Measurements from ENCODE around the gene TRUB2. TPM values are rescaled to one million over a fixed set of nuclear protein-coding genes. Genes with fewer than 3 reads are reported as not detected.

The TRUB2 gene
- total and polyA plus RNA-seq, 5 experiments from 2014 or later: 20.7 to 30.0 (median 25.4) TPM

GRCh38 chr9:128360826-128361225 lies 38.6 kb upstream of the TRUB2 start:
- peaks cover 2 to 22% (median 16%) of the 10 kb centered on the region in 4 donors for H3K4me1 Mint-ChIP-seq
- no peak overlapping the region for H3K4me3 Mint-ChIP-seq

GRCh38 chr9:128358861-128359260 lies 36.6 kb upstream of the TRUB2 start:
- ATAC-seq (no peak), DNase-seq (no peak)
- Mint-ChIP-seq H3K27ac (peak overlapping the region in 3 of 10 donors; percentile 40 to 74 (median 66)), H3K27me3 (no peaks in the 10 kb centered on the region), H3K4me1 (peaks cover 0 to 13% (median 12%) of the 10 kb centered on the region in 4 donors), H3K9me3 (no peaks in the 10 kb centered on the region), H3K36me3 (peaks cover 0 to 12% (median 0%) of the 10 kb centered on the region in 3 donors), H3K4me3 (no peak overlapping the region)
- POLR2A ChIA-PET: no interaction called here

More at GRCh38 chr9:128360826-128361225, 38.6 kb upstream of the TRUB2 start:
- POLR2A ChIA-PET: interaction anchor here (0.6 kb wide), 1 partner anchor 57 kb away, joined by 3 read pairs; no protein-coding TSS in a partner anchor
- H3K27ac Mint-ChIP-seq: peak overlapping the region in 2 of 10 donors; percentile 64 to 67
- ATAC-seq (no peak), DNase-seq (no peak)
- H3K36me3 Mint-ChIP-seq: peaks cover 0 to 5% (median 0%) of the 10 kb centered on the region in 3 donors
- H3K9me3 Mint-ChIP-seq: no peaks in the 10 kb centered on the region
- peaks cover 0 to 3% (median 0%) of the 10 kb centered on the region in 5 donors for H3K27me3 Mint-ChIP-seq

DNA sequence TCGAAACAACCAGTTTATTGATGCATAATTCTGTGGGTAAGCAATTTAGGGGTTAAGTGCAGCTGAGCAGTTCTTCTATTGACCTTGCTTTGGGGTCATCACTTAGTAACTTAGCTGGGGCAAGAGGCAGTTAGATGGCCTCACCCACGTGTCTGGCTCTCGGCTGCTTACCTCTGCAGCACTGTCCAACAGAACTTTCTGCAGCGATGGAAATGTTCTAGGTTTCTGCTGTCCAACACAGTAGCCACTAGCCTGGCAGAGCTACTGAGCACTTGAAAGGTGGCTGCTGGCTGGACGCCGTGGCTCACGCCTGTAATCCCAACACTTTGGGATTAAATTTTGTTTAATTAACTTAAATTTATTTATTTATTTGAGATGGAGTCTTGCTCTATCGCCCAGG lies 35.8 kb upstream of the TRUB2 start:
- Mint-ChIP-seq H3K27ac (peak overlapping the region in 1 of 10 donors; percentile 68), H3K4me1 (peaks cover 0 to 13% (median 12%) of the 10 kb centered on the region in 4 donors), H3K9me3 (no peaks in the 10 kb centered on the region), H3K27me3 (no peaks in the 10 kb centered on the region), H3K4me3 (no peak overlapping the region), H3K36me3 (peaks cover 0 to 15% (median 0%) of the 10 kb centered on the region in 3 donors)
- no peak for ATAC-seq
- POLR2A ChIA-PET: no interaction called here
- no peak for DNase-seq

DNA sequence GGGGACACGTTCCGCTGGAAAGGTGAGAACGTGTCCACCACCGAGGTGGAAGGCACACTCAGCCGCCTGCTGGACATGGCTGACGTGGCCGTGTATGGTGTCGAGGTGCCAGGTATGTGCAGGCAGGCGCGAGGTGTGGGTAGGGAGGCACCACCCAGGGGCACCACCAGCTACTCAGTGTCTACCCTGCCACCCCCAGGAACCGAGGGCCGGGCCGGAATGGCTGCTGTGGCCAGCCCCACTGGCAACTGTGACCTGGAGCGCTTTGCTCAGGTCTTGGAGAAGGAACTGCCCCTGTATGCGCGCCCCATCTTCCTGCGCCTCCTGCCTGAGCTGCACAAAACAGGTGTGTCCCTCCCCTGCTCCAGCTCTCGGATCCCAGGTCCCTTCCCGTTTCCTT lies 33.2 kb upstream of the TRUB2 start:
- Mint-ChIP-seq H3K27ac (peak overlapping the region in 1 of 10 donors; percentile 62), H3K36me3 (peaks cover 0 to 32% (median 0%) of the 10 kb centered on the region in 3 donors), H3K4me1 (peaks cover 0 to 2% (median 0%) of the 10 kb centered on the region in 4 donors), H3K9me3 (no peaks in the 10 kb centered on the region), H3K4me3 (no peak overlapping the region), H3K27me3 (no peaks in the 10 kb centered on the region)
- ATAC-seq (no peak), DNase-seq (no peak)
- POLR2A ChIA-PET: no interaction called here

GRCh38 chr9:128349772-128350171 lies 27.5 kb upstream of the TRUB2 start:
- Mint-ChIP-seq H3K9me3 (no peaks in the 10 kb centered on the region), H3K27me3 (no peaks in the 10 kb centered on the region), H3K4me3 (no peak overlapping the region), H3K27ac (no peak overlapping the region), H3K4me1 (peaks cover 0 to 2% (median 0%) of the 10 kb centered on the region in 4 donors), H3K36me3 (peaks cover 0 to 55% (median 0%) of the 10 kb centered on the region in 3 donors)
- POLR2A ChIA-PET: interaction anchor here (0.8 kb wide), 1 partner anchor 14 kb away, joined by 3 read pairs; no protein-coding TSS in a partner anchor
- DNase-seq: no peak
- ATAC-seq: no peak

DNA sequence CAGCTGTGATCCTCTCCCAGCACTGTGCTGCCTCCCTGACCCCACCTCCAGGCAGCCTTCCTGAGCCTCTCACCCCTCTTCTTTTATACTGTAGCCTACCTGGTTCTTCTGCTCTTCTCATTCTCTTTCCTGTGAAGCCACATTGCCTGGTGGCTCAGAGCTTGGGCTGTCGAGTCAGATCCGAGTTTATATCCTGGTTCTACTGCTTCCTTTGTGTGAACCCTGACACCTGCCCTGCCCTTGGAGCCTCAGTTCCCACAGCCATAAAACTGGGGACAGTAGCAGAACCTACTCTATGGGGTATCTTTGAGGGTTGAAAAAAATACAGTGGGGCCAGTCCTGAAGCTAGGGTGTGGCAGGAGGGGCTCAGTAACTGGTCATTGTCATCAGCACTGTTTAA lies 26.9 kb upstream of the TRUB2 start:
- Mint-ChIP-seq H3K4me3 (peak overlapping the region in 1 of 10 donors; percentile 50), H3K27me3 (no peaks in the 10 kb centered on the region), H3K27ac (peak overlapping the region in 2 of 10 donors; percentile 34 to 62), H3K9me3 (no peaks in the 10 kb centered on the region), H3K36me3 (peaks cover 0 to 54% (median 0%) of the 10 kb centered on the region in 3 donors), H3K4me1 (peaks cover 0 to 2% (median 0%) of the 10 kb centered on the region in 4 donors)
- POLR2A ChIA-PET: interaction anchor here (0.5 to 0.8 kb wide), 2 partner anchors 13 to 104 kb away, joined by 3 read pairs; no protein-coding TSS in a partner anchor
- DNase-seq: no peak
- no peak for ATAC-seq

- Mint-ChIP-seq H3K9me3 (no peaks in the 10 kb centered on the region), H3K36me3 (peaks cover 0 to 35% (median 4%) of the 10 kb centered on the region in 3 donors), H3K4me3 (no peak overlapping the region), H3K4me1 (peaks cover 4 to 9% (median 7%) of the 10 kb centered on the region in 4 donors), H3K27me3 (no peaks in the 10 kb centered on the region), H3K27ac (no peak overlapping the region)
- POLR2A ChIA-PET: no interaction called here
- DNase-seq (no peak), ATAC-seq (no peak)
These were observed 22.8 kb upstream of the TRUB2 start for GRCh38 chr9:128344931-128345605.

DNA sequence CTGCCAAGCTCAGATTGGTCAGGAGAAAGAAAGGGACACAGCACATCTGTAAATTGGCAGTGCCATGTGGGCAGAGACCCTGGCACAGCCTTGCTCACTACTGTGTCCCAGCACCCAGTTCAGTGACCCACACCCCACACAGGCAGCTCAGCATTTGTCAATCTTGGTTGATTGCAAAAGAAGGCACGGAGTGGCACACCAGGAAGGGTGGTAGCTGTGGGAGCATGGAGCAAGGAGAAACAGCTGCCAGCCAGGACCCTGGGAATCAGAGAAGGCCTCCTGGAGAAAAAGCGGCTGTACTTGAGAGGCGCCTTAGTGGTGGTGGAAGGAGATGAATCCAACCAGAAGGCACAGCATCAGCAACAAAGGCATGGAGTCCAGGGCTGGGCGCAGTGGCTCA lies 21.6 kb upstream of the TRUB2 start:
- no peak for DNase-seq
- no peak overlapping the region for H3K4me3 Mint-ChIP-seq
- peaks cover 0 to 29% (median 4%) of the 10 kb centered on the region in 3 donors for H3K36me3 Mint-ChIP-seq
- no peak for ATAC-seq
- POLR2A ChIA-PET: interaction anchor here (0.7 kb wide), 1 partner anchor 48 kb away, joined by 5 read pairs; no protein-coding TSS in a partner anchor
- H3K4me1 Mint-ChIP-seq: peaks cover 4 to 13% (median 8%) of the 10 kb centered on the region in 4 donors
- H3K9me3 Mint-ChIP-seq: no peaks in the 10 kb centered on the region
- H3K27me3 Mint-ChIP-seq: no peaks in the 10 kb centered on the region
- no peak overlapping the region for H3K27ac Mint-ChIP-seq

DNA sequence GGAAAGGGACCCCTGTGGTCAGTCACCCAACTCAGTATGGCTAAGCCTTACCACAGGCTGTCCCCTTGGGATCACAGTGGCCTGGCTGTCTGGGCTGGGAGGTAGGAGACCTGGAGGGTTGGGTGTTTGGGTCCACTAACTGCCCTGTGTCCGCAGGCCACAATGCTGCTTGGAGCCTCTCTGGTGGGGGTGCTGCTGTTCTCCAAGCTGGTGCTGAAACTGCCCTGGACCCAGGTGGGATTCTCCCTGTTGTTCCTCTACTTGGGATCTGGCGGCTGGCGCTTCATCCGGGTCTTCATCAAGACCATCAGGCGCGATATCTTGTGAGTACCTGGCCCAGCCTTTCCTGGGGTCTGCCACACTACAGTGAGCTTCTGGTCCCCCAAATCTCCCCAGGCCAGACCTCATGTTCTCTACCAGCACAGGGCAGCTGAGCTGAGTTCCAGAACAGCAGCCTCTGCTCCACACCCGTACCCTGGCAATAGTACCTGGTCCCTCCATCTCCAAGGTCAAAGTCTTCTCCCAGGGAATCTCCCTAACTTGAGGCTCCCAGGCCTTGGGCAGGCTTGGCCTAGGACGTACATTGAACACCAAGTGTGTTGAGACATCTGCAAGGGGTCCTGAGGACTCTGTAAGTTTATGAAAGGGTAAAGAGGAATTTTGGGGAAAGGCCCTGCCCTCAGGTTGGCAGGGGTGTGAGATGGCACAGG lies 20.9 kb upstream of the TRUB2 start:
- Mint-ChIP-seq H3K27me3 (no peaks in the 10 kb centered on the region), H3K27ac (peak overlapping the region in 1 of 10 donors; percentile 65), H3K9me3 (no peaks in the 10 kb centered on the region), H3K4me3 (peak overlapping the region in 1 of 10 donors; percentile 12), H3K4me1 (peaks cover 4 to 13% (median 8%) of the 10 kb centered on the region in 4 donors), H3K36me3 (peaks cover 0 to 25% (median 4%) of the 10 kb centered on the region in 3 donors)
- no peak for ATAC-seq
- DNase-seq: no peak
- POLR2A ChIA-PET: no interaction called here

DNA sequence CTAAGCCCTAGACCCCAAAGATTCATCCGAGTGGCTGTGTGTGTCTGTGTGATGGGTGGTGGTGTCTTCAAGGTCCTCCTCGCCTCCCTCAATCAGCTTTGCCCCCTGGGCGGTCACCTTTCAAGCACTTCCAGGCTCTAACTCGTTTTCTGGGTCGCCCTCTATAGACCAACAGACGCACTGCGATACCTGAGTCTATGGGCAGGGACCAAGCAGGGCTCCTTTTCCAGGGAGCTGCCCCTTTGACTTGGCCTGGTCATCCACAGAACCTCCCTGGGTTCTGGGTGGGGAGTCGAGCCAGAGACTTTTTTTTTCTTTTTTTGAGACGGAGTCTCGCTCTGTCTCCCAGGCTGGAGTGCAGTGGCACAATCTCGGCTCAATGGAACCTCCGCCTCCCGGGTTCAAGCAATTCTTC lies 19.2 kb upstream of the TRUB2 start:
- ATAC-seq: peak; percentile 45 to 55
- POLR2A ChIA-PET: interaction anchor here (0.7 to 1.3 kb wide), 6 partner anchors 20 to 81 kb away, joined by 3 to 9 read pairs (median 3); partner anchors contain the start of genes GOLGA2, SWI5 and URM1

DNA sequence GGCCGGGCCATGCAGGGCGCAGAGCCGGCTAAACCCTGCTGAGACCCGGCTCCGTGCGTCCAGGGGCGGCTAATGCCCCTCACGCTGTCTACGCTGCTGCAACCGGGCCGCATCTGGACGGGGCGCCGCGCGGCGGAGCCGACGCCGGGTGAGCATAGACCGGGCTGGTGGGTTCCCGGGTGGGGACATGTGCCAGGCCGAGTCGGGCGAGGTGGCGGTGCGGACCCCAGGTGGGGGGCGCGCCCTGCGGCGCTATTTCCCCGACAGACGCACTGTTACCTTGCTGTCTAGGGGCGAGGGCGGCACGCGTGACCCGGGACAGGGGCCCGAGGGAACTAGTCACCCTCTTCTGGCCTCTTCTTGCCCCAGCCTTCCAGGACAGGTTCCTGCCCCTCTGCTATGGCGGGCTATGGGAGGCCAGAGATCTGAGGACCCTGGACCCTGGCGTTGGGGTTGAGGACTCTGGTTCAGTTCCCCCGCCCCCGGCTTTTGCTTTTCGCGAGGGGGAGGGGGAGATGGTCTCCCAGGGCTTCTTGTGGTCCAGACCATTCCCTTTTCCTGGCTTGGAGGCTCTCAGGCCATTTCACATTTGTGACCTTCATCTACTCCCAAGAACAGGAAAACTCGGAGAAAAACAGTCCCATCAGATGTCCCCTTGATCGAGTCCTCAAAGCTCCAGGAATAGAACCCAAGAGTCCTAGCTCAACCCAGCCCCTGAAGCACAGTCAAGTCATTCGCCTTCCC lies 18.6 kb upstream of the TRUB2 start:
- peaks cover 4 to 13% (median 8%) of the 10 kb centered on the region in 4 donors for H3K4me1 Mint-ChIP-seq
- peaks cover 0 to 15% (median 4%) of the 10 kb centered on the region in 3 donors for H3K36me3 Mint-ChIP-seq
- DNase-seq: peak in 2 of 10 donors; percentile 6 to 33
- H3K27me3 Mint-ChIP-seq: no peaks in the 10 kb centered on the region
- peak overlapping the region; percentile 79 to 99 (median 92) for H3K4me3 Mint-ChIP-seq
- no peaks in the 10 kb centered on the region for H3K9me3 Mint-ChIP-seq
- H3K27ac Mint-ChIP-seq: peak overlapping the region; percentile 11 to 94 (median 91)
- POLR2A ChIA-PET: interaction anchor here (1.0 to 1.3 kb wide), 5 partner anchors 30 to 81 kb away, joined by 3 to 9 read pairs (median 3); partner anchors contain the start of genes GOLGA2, SWI5 and URM1
- peak in 1 of 2 donors; percentile 47 for ATAC-seq

More for the DNA sequence above, 19.2 kb upstream of the TRUB2 start:
- Mint-ChIP-seq H3K27ac (peak overlapping the region; percentile 11 to 94 (median 91)), H3K4me1 (peaks cover 4 to 13% (median 8%) of the 10 kb centered on the region in 4 donors), H3K4me3 (peak overlapping the region; percentile 79 to 99 (median 92)), H3K9me3 (no peaks in the 10 kb centered on the region), H3K27me3 (no peaks in the 10 kb centered on the region), H3K36me3 (peaks cover 0 to 17% (median 4%) of the 10 kb centered on the region in 3 donors)
- peak; percentile 21 to 85 (median 60) for DNase-seq

All from naive thymus-derived CD8-positive, alpha-beta T cell (primary cell).